ENCODE data around the gene TMEM178B. TPM values are rescaled to one million over a fixed set of nuclear protein-coding genes. Genes with fewer than 3 reads are reported as not detected.
"Not testable (repeated sequence)": the region's sequence is repeated elsewhere in the genome, so short reads cannot be mapped to it uniquely, and the experiment has no call there.

Gene TMEM178B
- total RNA-seq, 1 donor from 2014 or later = 87.0 TPM

- DNase-seq (ENCODE audit: low read depth) = no peak
These were observed 107.9 kb downstream of the TMEM178B start for GRCh38 chr7:141181812-141182211.

GRCh38 chr7:141184532-141185190, 110.8 kb downstream of the TMEM178B start:
- peak; percentile 28 for DNase-seq (ENCODE audit: low read depth)

GRCh38 chr7:141185369-141185967, 111.6 kb downstream of the TMEM178B start:
- DNase-seq (ENCODE audit: low read depth) = no peak

GRCh38 chr7:141189231-141189630, 115.4 kb downstream of the TMEM178B start:
- no peak for DNase-seq (ENCODE audit: low read depth)

- no peak for DNase-seq (ENCODE audit: low read depth)
These were observed 116.6 kb downstream of the TMEM178B start for GRCh38 chr7:141190495-141190894.

GRCh38 chr7:141191277-141191676, 117.4 kb downstream of the TMEM178B start:
- DNase-seq (ENCODE audit: low read depth) = no peak

- no peak for DNase-seq (ENCODE audit: low read depth)
These were observed 119.2 kb downstream of the TMEM178B start for GRCh38 chr7:141193066-141193465.

GRCh38 chr7:141195722-141196121, 121.9 kb downstream of the TMEM178B start:
- not testable (repeated sequence) for DNase-seq (ENCODE audit: low read depth)

GRCh38 chr7:141198194-141198958, 124.5 kb downstream of the TMEM178B start:
- DNase-seq (ENCODE audit: low read depth) = peak; percentile 13

GRCh38 chr7:141200191-141201108, 126.6 kb downstream of the TMEM178B start:
- DNase-seq (ENCODE audit: low read depth) = no peak

GRCh38 chr7:141201145-141201885, 127.5 kb downstream of the TMEM178B start:
- no peak for DNase-seq (ENCODE audit: low read depth)

GRCh38 chr7:141202535-141202934, 128.7 kb downstream of the TMEM178B start:
- DNase-seq (ENCODE audit: low read depth) = no peak

- no peak for DNase-seq (ENCODE audit: low read depth)
These were observed 129.3 kb downstream of the TMEM178B start for GRCh38 chr7:141203177-141203576.

GRCh38 chr7:141203586-141203985, 129.7 kb downstream of the TMEM178B start:
- no peak for DNase-seq (ENCODE audit: low read depth)

GRCh38 chr7:141207661-141208060, 133.8 kb downstream of the TMEM178B start:
- DNase-seq (ENCODE audit: low read depth) = no peak

GRCh38 chr7:141208539-141208938, 134.7 kb downstream of the TMEM178B start:
- peak; percentile 79 for DNase-seq (ENCODE audit: low read depth)

- DNase-seq (ENCODE audit: low read depth) = no peak
These were observed 135.6 kb downstream of the TMEM178B start for GRCh38 chr7:141209454-141209853.

GRCh38 chr7:141210862-141211261, 137.0 kb downstream of the TMEM178B start:
- DNase-seq (ENCODE audit: low read depth) = no peak

GRCh38 chr7:141213226-141213625, 139.4 kb downstream of the TMEM178B start:
- no peak for DNase-seq (ENCODE audit: low read depth)

GRCh38 chr7:141217938-141218337, 144.1 kb downstream of the TMEM178B start:
- no peak for DNase-seq (ENCODE audit: low read depth)

GRCh38 chr7:141218941-141219340, 145.1 kb downstream of the TMEM178B start:
- no peak for DNase-seq (ENCODE audit: low read depth)

All from renal cortical epithelial cell (primary cell).